ENCODE measurements around the gene MICU1. TPM values are rescaled to one million over a fixed set of nuclear protein-coding genes. Genes with fewer than 3 reads are reported as not detected.

MICU1 gene
- total RNA-seq, 1 experiment from 2014 or later: 89.4 TPM

- peaks cover 13% of the 10 kb centered on the region for H3K4me1 Mint-ChIP-seq (ENCODE audit: low read depth, unreplicated experiment)
- H3K4me3 Mint-ChIP-seq (ENCODE audit: low read depth, unreplicated experiment): no peak overlapping the region
- TF ChIP-seq, protein P1, sequence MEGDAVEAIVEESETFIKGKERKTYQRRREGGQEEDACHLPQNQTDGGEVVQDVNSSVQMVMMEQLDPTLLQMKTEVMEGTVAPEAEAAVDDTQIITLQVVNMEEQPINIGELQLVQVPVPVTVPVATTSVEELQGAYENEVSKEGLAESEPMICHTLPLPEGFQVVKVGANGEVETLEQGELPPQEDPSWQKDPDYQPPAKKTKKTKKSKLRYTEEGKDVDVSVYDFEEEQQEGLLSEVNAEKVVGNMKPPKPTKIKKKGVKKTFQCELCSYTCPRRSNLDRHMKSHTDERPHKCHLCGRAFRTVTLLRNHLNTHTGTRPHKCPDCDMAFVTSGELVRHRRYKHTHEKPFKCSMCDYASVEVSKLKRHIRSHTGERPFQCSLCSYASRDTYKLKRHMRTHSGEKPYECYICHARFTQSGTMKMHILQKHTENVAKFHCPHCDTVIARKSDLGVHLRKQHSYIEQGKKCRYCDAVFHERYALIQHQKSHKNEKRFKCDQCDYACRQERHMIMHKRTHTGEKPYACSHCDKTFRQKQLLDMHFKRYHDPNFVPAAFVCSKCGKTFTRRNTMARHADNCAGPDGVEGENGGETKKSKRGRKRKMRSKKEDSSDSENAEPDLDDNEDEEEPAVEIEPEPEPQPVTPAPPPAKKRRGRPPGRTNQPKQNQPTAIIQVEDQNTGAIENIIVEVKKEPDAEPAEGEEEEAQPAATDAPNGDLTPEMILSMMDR (IDR thresholded peaks at IDR 0.05; ENCODE audit: unreplicated experiment): no peak
- no peak for DNase-seq
- BruUV-seq (replicated peaks): no TSS peak
- no peak overlapping the region for H3K27ac Mint-ChIP-seq (ENCODE audit: unreplicated experiment)
- no peaks in the 10 kb centered on the region for H3K36me3 Mint-ChIP-seq (ENCODE audit: insufficient read depth, unreplicated experiment)
- intact Hi-C loops (cut with micrococcal nuclease; ENCODE audit: unreplicated experiment): no loop called here
- no peaks in the 10 kb centered on the region for H3K9me3 Mint-ChIP-seq (ENCODE audit: low read depth, unreplicated experiment)
- no peaks in the 10 kb centered on the region for H3K27me3 Mint-ChIP-seq (ENCODE audit: unreplicated experiment)
- CTCF ChIA-PET: no interaction called here
Observed at GRCh38 chr10:72605122-72605521, 20.8 kb downstream of the MICU1 start.

- no peak overlapping the region for H3K27ac Mint-ChIP-seq (ENCODE audit: unreplicated experiment)
- intact Hi-C loops (cut with micrococcal nuclease; ENCODE audit: unreplicated experiment): no loop called here
- no peaks in the 10 kb centered on the region for H3K27me3 Mint-ChIP-seq (ENCODE audit: unreplicated experiment)
- H3K4me3 Mint-ChIP-seq (ENCODE audit: low read depth, unreplicated experiment): no peak overlapping the region
- TF ChIP-seq, protein P1 (IDR thresholded peaks at IDR 0.05; ENCODE audit: unreplicated experiment): no peak
- CTCF ChIA-PET: interaction anchor here (0.6 kb wide), 1 partner anchor 89 kb away, joined by 3 read pairs; no protein-coding TSS in a partner anchor
- no peak for DNase-seq
- H3K36me3 Mint-ChIP-seq (ENCODE audit: insufficient read depth, unreplicated experiment): no peaks in the 10 kb centered on the region
- no peaks in the 10 kb centered on the region for H3K9me3 Mint-ChIP-seq (ENCODE audit: low read depth, unreplicated experiment)
- BruUV-seq (replicated peaks): no TSS peak
- H3K4me1 Mint-ChIP-seq (ENCODE audit: low read depth, unreplicated experiment): peaks cover 13% of the 10 kb centered on the region
Observed at GRCh38 chr10:72601144-72601543, 24.7 kb downstream of the MICU1 start.

GRCh38 chr10:72598769-72599701, 26.8 kb downstream of the MICU1 start:
- CTCF ChIA-PET: no interaction called here

GRCh38 chr10:72597897-72598296, 28.0 kb downstream of the MICU1 start:
- no peak for DNase-seq
- H3K9me3 Mint-ChIP-seq (ENCODE audit: low read depth, unreplicated experiment): no peaks in the 10 kb centered on the region
- H3K4me1 Mint-ChIP-seq (ENCODE audit: low read depth, unreplicated experiment): no peaks in the 10 kb centered on the region
- no TSS peak for BruUV-seq (replicated peaks)
- no peak overlapping the region for H3K27ac Mint-ChIP-seq (ENCODE audit: unreplicated experiment)
- H3K4me3 Mint-ChIP-seq (ENCODE audit: low read depth, unreplicated experiment): no peak overlapping the region
- intact Hi-C loops (cut with micrococcal nuclease; ENCODE audit: unreplicated experiment): no loop called here
- CTCF ChIA-PET: no interaction called here
- no peaks in the 10 kb centered on the region for H3K36me3 Mint-ChIP-seq (ENCODE audit: insufficient read depth, unreplicated experiment)
- H3K27me3 Mint-ChIP-seq (ENCODE audit: unreplicated experiment): no peaks in the 10 kb centered on the region
- TF ChIP-seq, protein P1 (IDR thresholded peaks at IDR 0.05; ENCODE audit: unreplicated experiment): no peak

More at GRCh38 chr10:72598769-72599701, 26.8 kb downstream of the MICU1 start:
- no peak for DNase-seq
- Mint-ChIP-seq H3K36me3 (ENCODE audit: insufficient read depth, unreplicated experiment) (no peaks in the 10 kb centered on the region), H3K4me1 (ENCODE audit: low read depth, unreplicated experiment) (no peaks in the 10 kb centered on the region), H3K9me3 (ENCODE audit: low read depth, unreplicated experiment) (no peaks in the 10 kb centered on the region), H3K27me3 (ENCODE audit: unreplicated experiment) (no peaks in the 10 kb centered on the region), H3K27ac (ENCODE audit: unreplicated experiment) (no peak overlapping the region), H3K4me3 (ENCODE audit: low read depth, unreplicated experiment) (no peak overlapping the region)
- intact Hi-C loops (cut with micrococcal nuclease; ENCODE audit: unreplicated experiment): no loop called here
- TF ChIP-seq, protein P1 (IDR thresholded peaks at IDR 0.05; ENCODE audit: unreplicated experiment): no peak
- no TSS peak for BruUV-seq (replicated peaks)

Measured in Calu3 (cell line).